HUDEP-2 (cell line): ENCODE data around the gene SMIM29.
A peak's percentile ranks its signal among the peaks of the same experiment; 100 is the strongest.

Experiments used
- DNase-seq, 76 experiments: peaks; one replicate each; lab custom pipeline; 2025; ENCODE audit not compliant: unreplicated experiment in 76 of 76; lab: John Stamatoyannopoulos, UW

The SMIM29 gene

DNA sequence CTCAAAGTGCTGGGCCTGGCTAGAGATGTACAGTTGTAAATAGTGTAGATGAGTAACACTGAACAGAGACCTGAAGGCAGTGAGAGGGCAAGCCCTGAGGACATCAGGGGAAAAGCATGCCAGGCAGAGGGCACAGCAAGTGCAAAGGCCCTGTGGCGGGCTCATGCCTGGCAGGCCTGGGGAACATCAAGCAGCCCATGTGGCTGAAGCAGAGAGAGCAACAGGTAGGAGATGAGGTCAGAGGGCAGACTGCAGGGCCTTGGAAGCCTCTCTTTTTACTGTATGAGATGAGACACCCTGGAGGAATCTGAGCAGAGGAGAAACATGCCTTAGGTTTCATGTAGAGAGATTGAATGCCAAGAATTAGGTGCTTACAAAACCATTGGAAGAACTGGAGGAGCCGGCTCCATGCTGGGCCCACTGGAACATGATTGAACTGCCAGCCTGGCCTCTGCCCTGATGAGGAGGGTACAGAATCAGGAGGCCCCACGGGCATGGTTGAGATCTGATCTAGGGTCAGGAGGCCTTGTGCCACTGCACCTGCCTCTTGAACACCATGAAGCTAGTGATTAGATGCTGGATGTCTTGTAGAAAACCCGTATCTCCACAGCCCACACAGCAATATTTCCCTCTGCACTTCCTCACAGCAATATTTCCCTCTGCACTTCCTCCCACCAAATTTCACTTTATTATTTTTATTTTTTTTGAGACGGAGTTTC lies 18.0 kb downstream of the SMIM29 start:
- DNase-seq, result peak in 5 of 76 experiments; percentile 22 to 55 (median 34)

DNA sequence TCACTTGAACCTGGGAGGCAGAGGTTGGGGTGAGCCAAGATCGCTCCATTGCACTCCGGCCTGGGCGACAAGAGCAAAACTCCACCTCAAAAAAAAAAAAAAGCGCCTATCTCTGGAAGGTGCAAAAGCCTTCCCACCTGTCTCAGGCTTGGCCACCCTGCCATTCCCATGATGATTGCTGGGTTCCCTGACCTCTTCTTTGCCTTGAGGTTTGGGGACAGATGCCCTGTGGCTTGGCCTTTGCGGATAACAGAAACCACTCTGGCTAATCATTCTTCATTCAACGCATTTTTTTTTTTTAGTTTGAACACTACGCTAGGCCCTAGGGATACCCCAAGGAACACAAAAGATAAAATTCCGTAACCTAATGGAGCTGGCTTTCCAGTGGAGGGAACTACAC lies 18.9 kb downstream of the SMIM29 start:
- no peak for DNase-seq

- DNase-seq, result no peak
Measured at GRCh38 chr6:34227761-34228421, 20.9 kb downstream of the SMIM29 start.

DNA sequence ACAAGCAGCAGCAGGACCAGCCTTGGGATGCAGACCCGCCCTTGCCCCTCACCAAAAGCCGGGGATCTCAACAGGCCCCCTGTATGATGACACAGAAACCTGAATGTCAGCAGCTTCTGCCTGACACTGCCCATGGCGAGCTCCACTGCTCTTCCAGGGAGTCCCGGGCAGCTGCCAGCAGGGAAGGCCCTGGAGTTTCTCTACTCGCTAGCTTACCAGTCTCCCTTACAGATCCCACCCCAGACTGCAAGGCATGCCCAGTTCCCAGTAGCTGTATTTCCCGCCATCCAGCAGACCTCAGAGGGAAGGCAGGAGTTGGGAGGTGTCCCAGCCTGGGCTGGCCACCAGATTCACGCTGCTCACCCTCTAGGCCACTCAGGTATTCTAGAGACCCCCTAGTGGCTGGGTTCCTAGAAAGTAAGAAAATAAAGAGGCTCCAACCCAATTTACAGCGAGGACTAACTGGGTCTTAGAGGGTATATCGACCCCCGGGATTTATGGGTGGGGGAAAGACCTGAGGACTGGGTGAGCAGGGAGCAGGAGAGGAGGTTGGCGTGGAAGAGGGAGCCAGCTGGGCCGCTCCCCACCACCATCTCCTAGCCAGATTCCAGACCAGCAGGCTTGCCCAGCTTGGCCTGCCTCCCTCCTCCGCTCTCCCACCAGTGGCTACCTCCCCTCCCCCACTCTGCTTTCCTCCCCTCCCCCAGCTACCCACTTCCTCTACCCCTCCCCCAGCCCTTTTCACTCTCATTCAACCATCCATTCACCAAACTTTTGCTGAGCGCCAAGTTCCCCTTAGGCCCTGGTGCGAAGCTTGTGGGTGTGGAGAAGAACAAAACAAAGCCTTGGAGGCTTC lies 21.8 kb downstream of the SMIM29 start:
- DNase-seq, result no peak

DNA sequence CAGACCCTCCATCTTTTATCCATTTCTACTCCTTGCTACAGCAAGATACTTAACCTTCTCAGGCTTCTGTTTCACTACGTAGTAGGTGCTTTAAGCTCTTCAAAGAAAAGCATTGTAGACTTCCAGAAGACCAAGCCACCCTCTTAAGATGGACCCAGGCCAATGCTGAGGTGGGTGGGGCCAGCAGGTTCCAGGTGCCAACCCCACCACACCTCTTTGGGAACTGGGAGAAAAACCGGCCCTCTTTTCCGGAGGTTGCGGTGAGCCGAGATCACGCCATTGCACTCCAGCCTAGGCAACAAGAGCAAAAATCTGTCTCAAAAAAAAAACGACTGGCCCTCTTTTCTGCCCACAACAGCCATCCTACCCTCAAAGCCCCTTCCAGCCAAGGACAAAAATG lies 22.7 kb downstream of the SMIM29 start:
- no peak for DNase-seq

GRCh38 chr6:34225551-34225950 lies 23.3 kb downstream of the SMIM29 start:
- DNase-seq, result no peak

DNA sequence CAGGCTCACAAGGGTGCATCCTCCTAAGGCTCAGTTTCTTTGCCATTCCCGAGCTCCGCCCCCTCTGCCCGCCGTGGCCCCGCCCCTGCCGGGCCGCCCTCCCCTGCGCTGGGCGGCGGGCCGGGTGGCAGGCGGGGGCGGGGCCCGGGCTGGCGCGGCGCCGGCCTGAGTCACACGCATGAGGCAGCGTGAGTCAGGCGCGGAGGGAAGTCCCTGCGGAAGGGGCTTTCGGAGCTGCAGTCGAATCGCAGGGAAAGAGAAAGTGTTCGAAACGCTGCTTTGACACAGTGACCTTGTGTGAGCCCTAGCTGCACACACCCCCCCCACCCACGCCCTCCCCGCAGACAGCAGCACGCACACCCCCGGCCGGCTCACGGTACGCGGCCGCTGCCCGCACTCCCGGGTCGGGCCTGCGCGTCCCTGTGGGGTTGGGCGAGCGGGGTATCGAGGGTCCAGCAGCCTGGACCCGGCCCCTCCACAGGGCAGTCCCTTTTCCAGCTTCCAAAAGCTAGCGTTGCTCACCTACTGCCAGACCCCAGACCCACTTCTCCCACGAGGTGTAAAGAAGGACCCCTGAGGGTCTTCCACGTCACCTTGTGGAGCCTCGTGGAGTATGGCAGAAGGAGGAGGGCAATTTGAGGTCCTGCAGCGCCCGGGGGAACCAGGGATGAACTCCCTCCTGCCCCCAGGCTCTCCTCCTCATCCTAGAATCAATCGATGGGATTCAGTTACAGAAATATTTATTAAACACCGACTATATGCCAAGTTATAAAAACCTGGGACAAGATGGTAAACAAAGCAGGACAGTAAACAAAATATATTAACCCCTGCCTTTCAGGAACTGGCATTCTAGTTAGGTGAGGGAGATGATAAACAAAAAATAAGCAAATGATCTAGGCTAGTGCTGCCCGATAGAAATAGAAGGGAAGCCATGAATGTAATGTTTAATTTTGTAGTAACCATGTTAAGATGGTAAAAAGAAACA lies 24.6 kb downstream of the SMIM29 start:
- DNase-seq, result peak in 74 of 76 experiments; percentile 70 to 98 (median 93)

- DNase-seq, result no peak
Measured at GRCh38 chr6:34223381-34223955, 25.3 kb downstream of the SMIM29 start.

- DNase-seq, result no peak
Measured at GRCh38 chr6:34218691-34219090, 30.1 kb downstream of the SMIM29 start.

DNA sequence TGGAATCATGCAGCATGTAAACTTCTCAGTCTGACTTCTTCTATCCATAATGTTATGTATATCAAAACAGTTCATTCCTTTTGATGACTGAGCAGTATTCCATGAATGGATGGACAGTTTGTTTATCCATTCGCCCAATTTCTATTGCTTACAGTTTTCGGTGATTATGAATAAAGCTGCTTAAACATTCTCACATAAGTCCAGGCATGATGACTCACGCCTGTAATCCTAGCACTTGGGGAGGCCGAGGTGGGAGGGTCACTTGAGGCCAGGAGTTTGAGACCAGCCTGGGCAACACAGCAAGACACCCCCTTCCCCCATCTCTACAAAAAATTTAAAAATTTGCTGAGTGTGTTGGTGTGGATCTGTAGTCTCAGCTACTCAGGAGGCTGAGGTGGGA lies 35.0 kb downstream of the SMIM29 start:
- DNase-seq, result no peak

DNA sequence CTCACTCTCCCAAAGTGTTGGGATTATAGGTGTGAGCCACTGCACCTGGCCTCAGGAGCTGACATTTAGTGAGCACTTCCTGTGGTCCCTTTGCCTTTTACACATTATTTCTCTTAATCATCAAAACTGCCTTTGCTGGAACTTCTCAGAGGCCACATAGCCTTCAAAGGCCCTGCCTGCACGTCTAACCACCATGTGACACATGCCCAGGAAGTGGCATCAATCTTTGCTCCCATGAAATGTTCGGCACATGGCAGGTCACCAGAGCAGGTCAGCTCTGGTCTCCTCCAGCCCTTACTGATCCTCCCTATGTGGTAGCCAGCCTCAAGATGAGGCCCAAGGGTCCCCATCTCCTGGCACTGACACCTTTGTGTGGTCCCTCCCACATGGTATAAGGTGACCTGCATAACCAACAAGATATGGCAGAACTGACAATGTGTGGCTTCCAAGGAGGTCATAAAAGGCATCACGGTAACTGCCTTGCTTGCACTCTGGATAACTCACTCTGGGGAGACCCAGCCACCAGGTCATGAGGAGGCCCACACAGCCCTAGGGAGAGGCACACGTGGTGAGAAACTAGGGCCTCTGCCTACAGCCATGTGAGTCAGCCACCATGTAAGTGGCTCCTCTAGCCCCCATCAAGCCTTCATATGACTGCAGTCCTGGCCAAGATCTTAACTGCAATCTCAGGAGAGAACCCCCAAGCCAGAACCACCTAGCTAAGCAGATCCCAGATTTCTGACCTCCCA lies 40.9 kb downstream of the SMIM29 start:
- no peak for DNase-seq

GRCh38 chr6:34206726-34207125 lies 42.1 kb downstream of the SMIM29 start:
- DNase-seq, result no peak

DNA sequence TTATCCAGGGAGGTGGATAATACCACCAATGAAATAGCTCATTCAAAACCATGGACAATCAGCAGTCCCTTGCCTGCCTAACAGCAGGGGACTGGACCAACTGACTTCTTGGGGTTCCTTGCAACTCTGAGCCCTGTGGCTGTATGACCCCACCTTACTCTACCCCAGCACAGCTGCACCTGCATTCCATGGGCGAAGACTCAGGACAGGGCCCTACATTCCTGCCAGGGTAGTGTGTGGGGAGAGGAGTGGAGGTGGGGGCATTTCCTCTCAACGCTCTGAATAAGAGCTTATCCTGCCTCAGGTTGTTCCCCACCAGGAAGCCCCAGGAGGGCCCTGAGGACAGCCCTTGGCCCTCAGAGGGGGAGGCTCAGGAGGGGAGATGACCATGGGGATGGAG lies 42.9 kb downstream of the SMIM29 start:
- no peak for DNase-seq

- no peak for DNase-seq
Measured at GRCh38 chr6:34205466-34205865, 43.3 kb downstream of the SMIM29 start.

DNA sequence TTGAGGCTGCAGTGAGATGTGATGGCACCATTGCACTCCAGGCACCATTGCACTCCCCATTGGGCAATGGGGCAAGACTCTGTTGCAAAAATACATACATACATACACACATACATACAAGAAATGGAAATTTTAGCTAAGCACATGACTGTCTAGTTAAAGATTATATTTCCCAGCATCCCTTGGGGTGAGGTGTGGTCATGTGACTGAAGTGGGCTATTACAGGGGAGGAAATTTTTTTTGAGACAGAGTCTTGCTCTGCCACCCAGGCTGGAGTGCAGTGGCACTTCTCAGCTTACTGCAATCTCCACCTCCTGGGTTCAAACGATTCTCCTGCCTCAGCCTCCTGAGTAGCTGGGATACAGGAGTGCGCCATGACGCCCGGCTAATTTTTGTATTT lies 44.1 kb downstream of the SMIM29 start:
- no peak for DNase-seq

DNA sequence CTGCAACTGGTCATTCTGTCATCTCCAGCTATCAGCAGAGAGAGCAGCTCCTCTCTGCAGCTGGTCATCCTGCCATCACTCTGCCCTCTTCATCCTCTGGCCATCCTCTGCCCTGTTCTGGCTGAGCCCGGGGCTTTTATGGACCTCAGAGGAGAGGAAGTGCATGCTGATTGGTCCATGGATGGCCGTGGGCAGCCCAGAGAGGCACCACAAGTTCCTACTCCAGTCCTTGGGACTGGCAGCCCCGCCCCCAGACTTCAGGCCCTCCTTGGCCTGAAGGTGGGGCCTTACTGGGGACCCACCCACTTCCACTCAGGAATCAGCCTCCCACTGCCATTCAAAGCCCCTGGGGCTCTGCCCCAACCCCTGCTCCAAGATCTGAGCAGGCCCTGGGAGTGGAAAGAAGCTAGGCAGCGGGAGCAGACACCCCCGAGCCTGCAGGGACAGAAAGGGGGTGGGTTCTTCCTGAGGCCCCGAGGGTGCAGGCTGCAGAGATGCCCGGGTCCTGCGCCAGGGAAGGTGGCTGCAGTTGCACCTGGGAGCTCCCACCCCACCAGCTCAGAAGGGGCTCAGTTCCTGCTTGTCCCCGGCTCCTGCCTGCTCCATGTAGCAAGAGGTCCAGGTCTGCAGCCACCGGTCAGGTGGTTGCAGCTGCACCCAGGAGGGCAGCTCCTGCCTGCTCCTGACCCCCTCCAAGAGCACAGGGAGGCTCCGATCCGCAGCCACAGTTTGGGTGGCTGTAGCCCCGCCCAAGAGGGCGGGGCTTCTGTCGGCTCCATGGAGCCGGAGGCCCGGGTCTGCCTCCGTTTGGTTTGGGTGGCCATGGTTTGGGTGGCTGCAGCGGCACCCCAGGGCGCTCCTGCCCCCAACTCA lies 46.2 kb downstream of the SMIM29 start:
- peak in 12 of 76 experiments; percentile 15 to 43 (median 26) for DNase-seq

DNA sequence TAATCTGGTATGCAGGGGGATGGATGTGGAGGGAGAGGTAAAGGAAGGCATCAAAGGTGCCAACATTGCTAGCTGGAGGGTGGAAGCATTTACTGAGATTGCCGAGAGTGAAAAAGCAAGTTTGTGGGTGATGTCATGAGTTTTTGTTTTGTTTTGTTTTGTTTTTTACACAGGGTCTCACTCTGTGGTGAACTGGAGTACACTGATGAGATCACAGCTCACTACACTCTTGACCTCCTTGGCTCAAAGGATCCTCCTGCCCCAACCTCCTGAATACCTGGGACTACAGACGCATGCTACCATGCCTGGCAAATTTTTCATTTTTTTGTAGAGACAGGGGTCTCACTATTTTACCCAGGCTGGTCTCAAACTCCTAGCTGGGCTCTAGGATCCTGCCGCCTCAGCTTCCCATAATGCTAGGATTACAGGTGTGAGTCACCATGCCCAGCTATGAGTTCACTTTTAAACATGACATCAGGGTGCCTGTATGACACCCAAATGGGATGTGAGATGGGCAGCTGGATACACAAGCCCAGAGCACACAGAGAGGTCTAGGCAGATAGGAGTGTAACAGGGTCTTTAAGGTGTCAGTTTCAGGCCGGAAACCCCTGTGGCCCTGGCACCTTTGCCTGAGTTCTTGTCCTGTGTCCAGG lies 47.2 kb downstream of the SMIM29 start:
- DNase-seq, result no peak
